Heart left ventricle (tissue), 13 donors: ENCODE measurements around the gene STMND1.

Experiments
- POLR2A ChIP-seq, 2 donors: fragments of 450-650 bp; IDR thresholded peaks; one replicate each; pipeline ENCODE4 v1.6.1; 2017; ENCODE audit warnings: antibody characterized with exemption in 2 of 2, mild to moderate bottlenecking in 2 of 2, moderate library complexity in 2 of 2
- TF ChIP-seq, protein P1 (sequence below), 12 donors: fragments of 200-600 bp; sonication (generic) in 4 of 12; IDR thresholded peaks; one replicate each; pipeline versions ENCODE4 v1.5.0 to v1.8.0; 2018 to 2022; ENCODE audit warnings: antibody characterized with exemption in 12 of 12, mild to moderate bottlenecking in 5 of 12
- donor health status: ischemic (EF 13 %, LVEDD 7.1; RV severe dilation, severe dysfunction).
- donor health status: DM: no; HTN: yes; CAD: no.
- donor health status: DM: no; HTN: no; CAD: no.
- donor health status: ischemic (EF 25% LVEDD 6.9; RV normal size, moderate dysfunction).
- donor health status: ischemic (EF 25% LVEDD 5.7; RV mildly dilated, moderate dysfunction).
- donor health status: ischemic (EF 35%, LVEDD 5.7; RV mildly dilated, moderate dysfunction).
- donor health status: nonischemic (EF 11% LVEDD 7.7; RV severe dilation, severe dysfunction).
- donor health status: DM: yes; HTN: yes; CAD: no.
- donor health status: PGD.
- donor health status: ischemic (EF 29% LVEDD 5.4; RV normal size, mild dysfunction).
- donor health status: nonischemic (EF 23%, LVEDD 6.1; RV moderate dilation, normal function).

GRCh38 chr6:17066610-17067009 lies 35.2 kb upstream of the STMND1 start:
- TF ChIP-seq, protein P1, sequence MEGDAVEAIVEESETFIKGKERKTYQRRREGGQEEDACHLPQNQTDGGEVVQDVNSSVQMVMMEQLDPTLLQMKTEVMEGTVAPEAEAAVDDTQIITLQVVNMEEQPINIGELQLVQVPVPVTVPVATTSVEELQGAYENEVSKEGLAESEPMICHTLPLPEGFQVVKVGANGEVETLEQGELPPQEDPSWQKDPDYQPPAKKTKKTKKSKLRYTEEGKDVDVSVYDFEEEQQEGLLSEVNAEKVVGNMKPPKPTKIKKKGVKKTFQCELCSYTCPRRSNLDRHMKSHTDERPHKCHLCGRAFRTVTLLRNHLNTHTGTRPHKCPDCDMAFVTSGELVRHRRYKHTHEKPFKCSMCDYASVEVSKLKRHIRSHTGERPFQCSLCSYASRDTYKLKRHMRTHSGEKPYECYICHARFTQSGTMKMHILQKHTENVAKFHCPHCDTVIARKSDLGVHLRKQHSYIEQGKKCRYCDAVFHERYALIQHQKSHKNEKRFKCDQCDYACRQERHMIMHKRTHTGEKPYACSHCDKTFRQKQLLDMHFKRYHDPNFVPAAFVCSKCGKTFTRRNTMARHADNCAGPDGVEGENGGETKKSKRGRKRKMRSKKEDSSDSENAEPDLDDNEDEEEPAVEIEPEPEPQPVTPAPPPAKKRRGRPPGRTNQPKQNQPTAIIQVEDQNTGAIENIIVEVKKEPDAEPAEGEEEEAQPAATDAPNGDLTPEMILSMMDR (IDR thresholded peaks at IDR 0.05), result no peak
- no peak for TF ChIP-seq POLR2A (IDR thresholded peaks at IDR 0.05)
